Left cardiac atrium (tissue), 4 donors: ENCODE results near the gene SAXO2. TPM values are rescaled to one million over a fixed set of nuclear protein-coding genes. Genes with fewer than 3 reads are reported as not detected.
"Not testable (repeated sequence)": the region's sequence is repeated elsewhere in the genome, so short reads cannot be mapped to it uniquely, and the experiment has no call there.

Experiments used
- ATAC-seq, 2 donors: fragments of 200-7000 bp; cut with Tn5 transposase; one replicate each; pipeline ENCODE4 v1.9.1; 2020; ENCODE audit warnings: mild to moderate bottlenecking in 2 of 2, moderate library complexity in 2 of 2
- DNase-seq: peaks from one replicate; pipeline ENCODE4 v3.0.0-alpha.2; 2020
- intact Hi-C, 2 donors: fragments of 100-400 bp; cut with DNase I; formaldehyde crosslinking; loops; one replicate each; pipeline versions ENCODE4 v1.14.1 to v1.15.1; 2022 to 2023
- total RNA-seq, 2 donors: library from RNA; stranded (reverse); fragmentation: NEBNext Ultra II Directional; extraction: Animal tissue kit (Norgen Biotek cat#: 25700); gene quantifications; one replicate each; pipeline ENCODE4 v1.2.1, GENCODE V29; 2021
- donor health status: DM: no; HTN: yes; CAD: no.
- donor health status: DM: no; HTN: yes; CAD: no; lungs with severe emphysema.
- donor health status: DM: yes; HTN: yes; CAD: no.
- donor health status: Dilated cardiomyopathy.

Gene SAXO2
- total RNA-seq, 2 donors from 2014 or later: 2.7 to 3.1 TPM

GRCh38 chr15:82281276-82281675, 18.7 kb downstream of the SAXO2 start:
- peak in 1 of 2 donors; percentile 35 for ATAC-seq
- intact Hi-C loops: not testable (repeated sequence)

GRCh38 chr15:82282386-82282785, 19.8 kb downstream of the SAXO2 start:
- DNase-seq, intact Hi-C loops: not testable (repeated sequence)

More at GRCh38 chr15:82281276-82281675, 18.7 kb downstream of the SAXO2 start:
- DNase-seq: not testable (repeated sequence)

DNA sequence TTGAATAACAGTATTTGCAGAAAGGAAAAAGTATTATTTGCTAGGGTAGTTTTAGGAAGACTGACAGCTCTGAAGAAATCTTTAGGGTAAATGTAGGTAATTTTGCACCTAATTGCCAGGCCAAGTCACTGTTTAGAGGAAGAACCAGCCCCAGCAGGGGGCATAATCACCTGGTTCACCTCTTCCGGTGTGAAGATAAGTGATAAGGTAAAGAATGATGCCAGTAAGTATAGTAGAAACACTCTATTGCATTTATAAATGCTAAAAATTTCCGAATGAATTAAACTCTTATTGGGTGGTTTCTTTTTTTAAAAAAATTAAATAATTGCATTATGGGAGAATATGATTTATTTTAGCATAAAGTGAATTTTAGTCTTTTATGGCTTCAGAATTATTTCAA, 21.8 kb downstream of the SAXO2 start:
- ATAC-seq, DNase-seq, intact Hi-C loops: not testable (repeated sequence)

More at GRCh38 chr15:82282386-82282785, 19.8 kb downstream of the SAXO2 start:
- not testable (repeated sequence) for ATAC-seq

- DNase-seq, ATAC-seq, intact Hi-C loops: not testable (repeated sequence)
Observed at GRCh38 chr15:82286475-82286874, 23.9 kb downstream of the SAXO2 start.

DNA sequence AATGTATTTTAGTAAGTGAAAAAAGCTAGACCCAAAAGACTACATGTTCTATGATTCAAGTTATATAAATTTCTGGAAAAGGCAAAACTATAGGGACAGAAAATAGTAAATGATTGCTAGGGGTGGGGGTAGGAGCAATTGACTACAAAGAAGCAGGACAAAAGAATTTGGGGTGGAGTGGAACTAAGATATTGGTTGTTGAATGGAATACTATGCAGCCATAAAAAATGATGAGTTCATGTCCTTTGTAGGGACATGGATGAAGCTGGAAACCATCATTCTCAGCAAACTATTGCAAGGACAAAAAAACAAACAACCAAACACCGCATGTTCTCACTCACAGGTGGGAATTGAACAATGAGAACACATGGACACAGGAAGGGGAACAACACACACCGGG, 25.6 kb downstream of the SAXO2 start:
- DNase-seq, ATAC-seq, intact Hi-C loops: not testable (repeated sequence)

GRCh38 chr15:82292271-82292670, 29.7 kb downstream of the SAXO2 start:
- ATAC-seq (no peak), DNase-seq (no peak)
- intact Hi-C loops: no loop called here

GRCh38 chr15:82294061-82294690, 31.6 kb downstream of the SAXO2 start:
- intact Hi-C loops: no loop called here
- DNase-seq (no peak), ATAC-seq (peak in 1 of 2 donors; percentile 17)

- DNase-seq (no peak), ATAC-seq (no peak)
- intact Hi-C loops: no loop called here
Observed at GRCh38 chr15:82297546-82297945, 34.9 kb downstream of the SAXO2 start.

DNA sequence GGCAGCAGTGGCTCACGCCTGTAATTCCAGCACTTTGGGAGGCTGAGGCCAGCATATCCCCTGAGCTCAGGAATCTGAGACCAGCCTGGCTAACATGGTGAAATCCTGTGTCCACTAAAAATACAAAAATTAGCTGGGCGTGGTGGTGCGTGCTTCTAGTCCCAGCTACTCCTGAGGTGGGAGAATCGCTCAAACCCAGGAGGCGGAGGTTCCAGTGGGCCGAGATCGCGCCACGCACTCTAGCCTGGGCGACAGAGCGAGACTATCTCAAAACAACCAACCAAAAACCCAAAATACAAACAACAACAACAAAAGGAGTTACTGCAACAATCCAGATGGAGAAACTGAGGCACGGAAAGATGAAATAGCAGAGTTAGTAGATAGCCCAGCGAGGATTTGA, 35.4 kb downstream of the SAXO2 start:
- DNase-seq (no peak), ATAC-seq (no peak)
- intact Hi-C loops: no loop called here

DNA sequence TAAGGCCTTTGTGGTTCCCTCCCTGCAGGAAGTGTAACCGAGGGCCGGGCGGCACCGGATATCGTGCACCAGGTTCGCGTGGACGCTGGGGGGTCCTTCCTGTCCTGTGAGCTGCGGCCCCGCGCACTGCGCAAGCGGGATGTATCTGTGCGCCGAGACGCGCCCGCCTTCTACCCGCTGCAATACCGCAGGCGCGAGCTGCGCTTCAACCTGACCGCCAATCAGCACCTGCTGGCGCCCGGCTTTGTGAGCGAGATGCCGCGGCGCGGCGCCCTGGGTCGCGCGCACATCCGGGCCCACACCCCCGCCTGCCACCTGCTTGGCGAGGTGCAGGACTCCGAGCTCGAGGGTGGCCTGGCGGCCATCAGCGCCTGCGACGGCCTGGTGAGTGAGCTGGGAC, 35.9 kb downstream of the SAXO2 start:
- ATAC-seq (peak; percentile 13 to 39), DNase-seq (no peak)
- intact Hi-C loops: no loop called here

DNA sequence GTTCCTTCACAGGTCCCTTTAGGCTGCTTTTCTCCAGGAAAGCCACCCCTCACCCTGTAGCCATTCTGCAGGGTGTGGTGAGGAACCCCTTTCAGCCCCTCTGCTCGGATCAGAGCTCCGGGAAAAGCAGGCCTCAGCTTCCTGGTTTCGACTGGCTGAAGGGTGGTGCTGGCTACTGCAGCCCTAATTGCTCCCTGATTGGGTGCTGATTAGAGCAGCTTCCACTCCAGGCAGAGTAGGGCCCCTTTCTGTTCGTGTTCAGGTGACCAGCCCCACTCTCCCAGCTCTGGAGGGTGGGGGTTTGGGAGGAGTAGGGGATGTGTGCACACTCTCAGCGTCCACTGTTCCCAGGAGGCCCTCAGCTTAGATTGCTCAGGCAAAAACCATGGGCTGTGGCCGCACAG, 36.9 kb downstream of the SAXO2 start:
- ATAC-seq: peak in 1 of 2 donors; percentile 8
- DNase-seq, intact Hi-C loops: not testable (repeated sequence)

DNA sequence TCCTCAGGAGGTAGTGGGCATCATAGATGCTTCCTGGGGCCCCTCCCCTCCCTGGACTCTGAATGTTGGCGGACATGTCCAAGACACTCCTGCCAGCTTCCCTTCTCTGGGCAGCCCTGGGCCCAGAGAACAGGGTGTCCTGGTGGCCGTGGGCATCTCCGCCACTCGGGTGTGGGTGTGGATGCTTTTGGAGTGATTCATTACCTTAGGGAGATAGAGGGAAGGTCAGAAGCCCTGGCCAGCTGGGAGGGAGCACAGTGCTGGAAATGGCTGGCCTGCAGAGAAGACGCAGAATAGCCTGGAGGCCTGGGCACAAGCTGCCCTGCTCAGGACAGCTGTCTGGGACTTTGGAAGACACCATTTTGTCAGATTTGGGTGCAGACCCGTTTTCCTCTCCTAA, 37.7 kb downstream of the SAXO2 start:
- intact Hi-C loops: not testable (repeated sequence)
- DNase-seq: peak; percentile 37

GRCh38 chr15:82300883-82301282, 38.3 kb downstream of the SAXO2 start:
- no peak for DNase-seq
- no peak for ATAC-seq
- intact Hi-C loops: no loop called here

More for the DNA sequence above, 37.7 kb downstream of the SAXO2 start:
- ATAC-seq: peak; percentile 77 to 90

DNA sequence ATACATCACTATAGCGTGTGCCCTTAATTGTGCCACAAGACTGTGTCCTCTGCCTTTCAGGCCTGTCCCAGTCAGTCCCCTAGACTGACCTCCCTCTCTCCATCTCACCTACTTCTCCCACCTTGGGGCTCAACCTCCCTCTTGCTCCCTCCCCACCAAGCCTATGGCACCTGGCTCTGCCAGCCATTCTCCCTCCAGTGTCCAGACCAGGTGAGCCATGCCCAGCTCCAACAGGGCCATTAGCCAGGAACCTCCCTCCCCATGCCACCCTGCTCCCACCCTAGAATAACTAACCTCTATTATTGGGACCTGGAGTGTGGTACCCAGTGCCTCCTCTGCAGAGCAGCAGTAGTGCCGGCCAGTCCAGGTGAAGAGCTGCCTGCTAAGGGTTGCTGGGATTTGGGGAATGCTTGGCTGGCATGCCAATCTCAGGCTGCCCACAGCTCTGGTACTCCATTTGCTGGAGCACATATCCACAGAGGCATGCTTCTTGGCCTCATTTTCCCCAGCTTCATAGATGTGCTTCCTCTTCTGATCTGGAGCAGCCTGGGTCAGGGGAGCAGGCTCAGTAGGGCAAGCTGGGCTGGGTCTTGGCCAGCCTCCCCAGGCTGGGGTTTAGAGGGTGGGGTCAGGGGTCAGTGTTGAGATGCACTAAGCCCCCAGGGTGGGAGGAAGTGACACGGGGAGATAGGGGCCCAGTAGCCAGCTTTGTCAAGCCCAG, 38.8 kb downstream of the SAXO2 start:
- ATAC-seq: no peak
- intact Hi-C loops: no loop called here
- no peak for DNase-seq

DNA sequence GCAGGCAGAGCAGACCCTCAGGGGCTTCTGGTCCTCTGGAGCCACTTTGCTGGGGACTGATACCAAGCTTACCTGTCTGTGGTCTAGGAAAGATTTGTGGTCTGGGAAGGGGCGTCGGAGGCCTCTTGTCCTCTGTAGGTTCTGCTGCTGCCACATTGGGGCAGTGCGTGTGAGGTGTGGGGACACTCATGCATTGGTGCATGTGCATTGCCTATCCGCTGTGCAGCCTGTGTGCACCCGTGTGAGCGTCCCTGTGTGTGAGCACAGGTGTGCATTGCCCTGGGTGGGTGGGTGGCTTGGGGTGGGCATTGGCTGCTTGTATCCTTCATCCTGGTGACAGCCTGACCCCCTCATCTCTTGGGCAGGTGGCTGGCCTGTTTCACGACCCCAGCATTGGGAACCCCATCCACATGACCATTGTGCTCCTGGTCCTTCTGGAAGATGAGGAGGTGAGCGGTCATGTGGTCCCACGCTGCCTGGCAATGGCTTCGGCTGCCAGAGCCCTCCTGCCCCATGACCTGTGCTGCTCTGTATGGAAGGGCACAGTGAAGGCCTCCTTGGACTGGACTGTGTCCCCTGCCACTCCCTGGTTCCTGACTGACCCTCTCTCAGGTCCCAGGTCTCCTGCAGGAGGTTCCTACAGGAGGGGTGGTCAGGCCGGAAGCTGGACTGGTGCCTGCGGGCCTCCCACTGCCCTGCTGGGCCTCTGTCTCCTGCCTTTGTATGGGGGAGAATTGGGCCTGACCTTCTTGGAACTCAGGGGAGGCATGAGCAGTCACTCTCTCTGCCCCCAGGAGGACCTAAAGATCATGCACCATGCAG, 41.5 kb downstream of the SAXO2 start:
- DNase-seq: no peak
- ATAC-seq: no peak
- intact Hi-C loops: no loop called here

DNA sequence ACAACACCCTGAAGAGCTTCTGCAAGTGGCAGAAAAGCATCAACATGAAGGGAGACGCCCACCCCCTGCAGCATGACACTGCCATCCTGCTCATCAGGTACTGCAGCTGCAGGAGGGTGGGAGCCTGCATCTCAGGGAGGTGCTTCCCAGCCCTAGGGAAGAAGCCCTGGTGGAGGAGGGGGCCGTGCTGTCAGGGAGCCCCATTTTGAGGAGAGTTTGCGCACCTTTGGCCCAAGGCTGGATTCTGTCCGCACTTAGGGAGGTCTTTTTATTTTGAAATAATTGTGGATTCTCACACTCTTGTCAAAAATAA, 42.1 kb downstream of the SAXO2 start:
- ATAC-seq (no peak), DNase-seq (no peak)
- intact Hi-C loops: no loop called here

- DNase-seq (no peak), ATAC-seq (no peak)
- intact Hi-C loops: no loop called here
Observed at GRCh38 chr15:82305621-82306048, 43.0 kb downstream of the SAXO2 start.

DNA sequence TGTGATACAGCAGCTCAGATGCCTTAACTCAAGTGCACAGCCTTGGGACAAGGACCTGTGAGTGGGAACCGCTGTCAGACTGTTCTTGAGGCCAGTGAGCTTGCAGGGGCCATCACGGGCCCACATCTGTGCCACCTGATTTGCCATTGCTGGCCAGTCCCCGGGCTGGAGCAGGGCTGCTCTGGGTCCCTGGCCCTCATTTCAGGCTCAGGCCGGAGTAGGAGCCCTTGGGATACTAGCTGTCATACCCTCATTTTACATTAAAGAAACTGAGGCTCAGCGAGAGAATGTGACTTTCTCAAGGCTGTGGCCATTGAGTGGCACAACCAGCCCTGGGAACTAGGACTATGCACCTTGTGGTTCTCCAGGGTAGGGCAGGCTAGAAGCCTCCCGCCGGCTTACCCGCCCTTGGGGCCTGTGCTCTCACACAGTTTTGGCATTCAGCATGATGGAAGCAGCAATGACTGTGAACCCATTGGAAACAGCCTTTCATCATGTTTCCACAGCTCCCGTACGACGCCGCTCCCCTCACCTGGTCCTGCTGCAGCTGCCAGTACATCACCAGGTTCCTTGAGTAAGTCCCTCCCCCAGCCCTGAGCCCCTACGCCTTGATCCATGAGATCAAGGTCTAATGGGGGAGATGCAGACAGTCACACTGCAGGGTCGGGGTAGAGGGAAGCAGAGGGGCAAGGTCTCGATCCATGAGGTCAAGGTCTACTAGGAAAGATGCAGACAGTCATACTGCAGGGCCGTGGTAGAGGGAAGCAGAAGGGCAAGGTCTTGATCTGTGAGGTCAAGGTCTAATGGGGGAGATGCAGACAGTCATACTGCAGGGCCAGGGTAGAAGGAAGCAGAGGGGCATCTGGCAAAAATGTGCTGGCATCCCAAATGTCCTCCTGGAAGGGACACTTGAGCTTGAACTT, 44.4 kb downstream of the SAXO2 start:
- DNase-seq (no peak), ATAC-seq (no peak)
- intact Hi-C loops: no loop called here

DNA sequence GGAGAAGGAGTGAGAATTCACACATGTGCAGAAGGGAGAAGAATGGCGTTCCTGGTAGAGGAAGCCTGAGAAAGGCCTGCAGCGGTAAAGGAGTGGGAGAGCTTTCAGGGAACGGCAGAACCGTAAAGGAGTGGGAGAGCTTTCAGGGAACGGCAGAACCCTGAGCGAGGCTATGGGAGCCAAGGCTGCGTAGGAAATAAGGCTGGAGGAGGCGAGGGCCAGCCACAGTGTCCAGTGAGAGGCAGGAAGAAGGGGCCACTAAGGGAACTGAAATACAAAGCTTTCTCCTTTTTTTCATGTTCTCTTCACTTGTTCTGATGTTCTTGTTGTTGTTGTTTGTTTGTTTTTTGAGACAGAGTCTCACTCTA, 45.1 kb downstream of the SAXO2 start:
- intact Hi-C loops: no loop called here
- DNase-seq (no peak), ATAC-seq (no peak)
